ACC112 (cell line): Measurements from ENCODE around the gene KPNA3.

Experiments
- H2AFZ ChIP-seq: fragments of 200-600 bp; sonication (generic); one replicate; pipeline ENCODE4 v1.6.0; 2017; ENCODE audit warnings: antibody characterized with exemption, low read length; ENCODE audit not compliant: unreplicated experiment
- H3K27ac ChIP-seq: fragments of 200-600 bp; sonication (generic); 2 replicates; pipeline ENCODE4 v1.5.1; 2014; ENCODE audit warnings: low read depth, mild to moderate bottlenecking, antibody characterized with exemption, low read length, moderate library complexity
- H3K27me3 ChIP-seq: fragments of 200-600 bp; sonication (generic); 2 replicates; pipeline ENCODE4 v1.6.1; 2014; ENCODE audit warnings: mild to moderate bottlenecking, antibody characterized with exemption, low read length, moderate library complexity, mixed read lengths; ENCODE audit not compliant: insufficient read depth
- H3K36me3 ChIP-seq: fragments of 200-600 bp; sonication (generic); 2 replicates; pipeline ENCODE4 v1.6.1; 2016; ENCODE audit warnings: mild to moderate bottlenecking, antibody characterized with exemption, low read length, moderate library complexity, mixed read lengths; ENCODE audit not compliant: insufficient read depth
- H3K4me1 ChIP-seq: fragments of 200-600 bp; sonication (generic); one replicate; pipeline ENCODE4 v1.6.1; 2016; ENCODE audit warnings: low read length, mixed read lengths; ENCODE audit not compliant: insufficient read depth, unreplicated experiment, control insufficient read depth
- H3K4me3 ChIP-seq: fragments of 200-600 bp; sonication (generic); 2 replicates; pipeline ENCODE4 v1.5.1; 2014; ENCODE audit warnings: mild to moderate bottlenecking, low read depth, low read length
- H3K79me2 ChIP-seq: fragments of 200-600 bp; sonication (generic); one replicate; pipeline ENCODE4 v1.6.0; 2016; ENCODE audit warnings: low read length; ENCODE audit not compliant: control insufficient read depth, unreplicated experiment, insufficient read depth

The KPNA3 gene

GRCh38 chr13:49754146-49754545, 38.3 kb downstream of the KPNA3 start:
- Histone ChIP-seq H3K27me3 (no peaks in the 10 kb centered on the region), H3K79me2 (peaks cover 83% of the 10 kb centered on the region)

GRCh38 chr13:49749848-49750247, 42.6 kb downstream of the KPNA3 start:
- no peak overlapping the region for H2AFZ ChIP-seq
- H3K79me2 ChIP-seq: peaks cover 57% of the 10 kb centered on the region

More at GRCh38 chr13:49754146-49754545, 38.3 kb downstream of the KPNA3 start:
- Histone ChIP-seq H3K36me3 (no peaks in the 10 kb centered on the region), H2AFZ (no peak overlapping the region), H3K4me3 (no peak overlapping the region), H3K27ac (no peak overlapping the region), H3K4me1 (peaks cover 5% of the 10 kb centered on the region)

GRCh38 chr13:49746111-49746510, 46.4 kb downstream of the KPNA3 start:
- H2AFZ ChIP-seq: no peak overlapping the region
- H3K4me1 ChIP-seq: peaks cover 5% of the 10 kb centered on the region
- no peaks in the 10 kb centered on the region for H3K27me3 ChIP-seq
- no peak overlapping the region for H3K27ac ChIP-seq
- peaks cover 25% of the 10 kb centered on the region for H3K79me2 ChIP-seq
- no peak overlapping the region for H3K4me3 ChIP-seq
- H3K36me3 ChIP-seq: 0 out of 2 replicates have a peak, but pooled peaks cover 8% of the 10 kb centered on the region

More at GRCh38 chr13:49749848-49750247, 42.6 kb downstream of the KPNA3 start:
- H3K4me3 ChIP-seq: no peak overlapping the region
- H3K27me3 ChIP-seq: no peaks in the 10 kb centered on the region
- H3K4me1 ChIP-seq: peaks cover 5% of the 10 kb centered on the region
- no peak overlapping the region for H3K27ac ChIP-seq
- H3K36me3 ChIP-seq: 0 out of 2 replicates have a peak, but pooled peaks cover 7% of the 10 kb centered on the region

GRCh38 chr13:49740870-49741269, 51.6 kb downstream of the KPNA3 start:
- Histone ChIP-seq H3K36me3 (peaks cover 7% of the 10 kb centered on the region; the same call in 1 of the 2 replicates), H3K4me3 (no peak overlapping the region), H3K27ac (no peak overlapping the region), H2AFZ (no peak overlapping the region), H3K27me3 (no peaks in the 10 kb centered on the region), H3K79me2 (no peaks in the 10 kb centered on the region), H3K4me1 (no peaks in the 10 kb centered on the region)

- peaks cover 3% of the 10 kb centered on the region; the same call in 1 of the 2 replicates for H3K36me3 ChIP-seq
- no peak overlapping the region for H3K27ac ChIP-seq
- H3K79me2 ChIP-seq: no peaks in the 10 kb centered on the region
- H3K4me1 ChIP-seq: no peaks in the 10 kb centered on the region
- H3K27me3 ChIP-seq: no peaks in the 10 kb centered on the region
- no peak overlapping the region for H3K4me3 ChIP-seq
- H2AFZ ChIP-seq: no peak overlapping the region
These were observed 52.8 kb downstream of the KPNA3 start for GRCh38 chr13:49739498-49740187.

- Histone ChIP-seq H3K4me1 (peaks cover 4% of the 10 kb centered on the region), H3K79me2 (no peaks in the 10 kb centered on the region), H3K27me3 (no peaks in the 10 kb centered on the region), H2AFZ (no peak overlapping the region), H3K36me3 (no peaks in the 10 kb centered on the region), H3K4me3 (no peak overlapping the region), H3K27ac (no peak overlapping the region)
These were observed 59.1 kb downstream of the KPNA3 start for GRCh38 chr13:49733181-49733951.

GRCh38 chr13:49731766-49732165, 60.7 kb downstream of the KPNA3 start:
- H3K36me3 ChIP-seq: no peaks in the 10 kb centered on the region
- H3K4me1 ChIP-seq: peaks cover 4% of the 10 kb centered on the region
- no peak overlapping the region for H3K4me3 ChIP-seq
- no peaks in the 10 kb centered on the region for H3K79me2 ChIP-seq
- no peak overlapping the region for H2AFZ ChIP-seq
- no peaks in the 10 kb centered on the region for H3K27me3 ChIP-seq
- H3K27ac ChIP-seq: peak overlapping the region; percentile 23; the same call in 1 of the 2 replicates

GRCh38 chr13:49716615-49717014, 75.9 kb downstream of the KPNA3 start:
- Histone ChIP-seq H2AFZ (no peak overlapping the region), H3K36me3 (peaks cover 43% of the 10 kb centered on the region), H3K27me3 (no peaks in the 10 kb centered on the region), H3K79me2 (no peaks in the 10 kb centered on the region), H3K27ac (no peak overlapping the region), H3K4me3 (no peak overlapping the region), H3K4me1 (peaks cover 5% of the 10 kb centered on the region)

GRCh38 chr13:49714757-49715156, 77.7 kb downstream of the KPNA3 start:
- Histone ChIP-seq H3K4me1 (peaks cover 10% of the 10 kb centered on the region), H3K36me3 (peaks cover 40% of the 10 kb centered on the region)

GRCh38 chr13:49711218-49711863, 81.1 kb downstream of the KPNA3 start:
- peaks cover 26% of the 10 kb centered on the region for H3K36me3 ChIP-seq
- no peaks in the 10 kb centered on the region for H3K79me2 ChIP-seq
- H2AFZ ChIP-seq: no peak overlapping the region
- H3K4me1 ChIP-seq: peaks cover 10% of the 10 kb centered on the region
- H3K27me3 ChIP-seq: no peaks in the 10 kb centered on the region
- H3K27ac ChIP-seq: peak overlapping the region; percentile 51
- H3K4me3 ChIP-seq: no peak overlapping the region

More at GRCh38 chr13:49714757-49715156, 77.7 kb downstream of the KPNA3 start:
- no peak overlapping the region for H2AFZ ChIP-seq
- H3K4me3 ChIP-seq: no peak overlapping the region
- no peak overlapping the region for H3K27ac ChIP-seq
- no peaks in the 10 kb centered on the region for H3K27me3 ChIP-seq
- H3K79me2 ChIP-seq: no peaks in the 10 kb centered on the region
